Measurements from ENCODE around the gene SPATA19.

- TF ChIP-seq CTCF (conservative IDR thresholded peaks at IDR 0.05; ENCODE audit: low read length) (no peak), EZH2phosphoT487 (IDR thresholded peaks at IDR 0.05; ENCODE audit: borderline replicate concordance, low read depth, low read length) (no peak)
Measured at GRCh38 chr11:133810766-133811165, 34.5 kb downstream of the SPATA19 start.
